Renal pelvis (tissue), 4 donors: ENCODE measurements around the gene NELL1. TPM values are rescaled to one million over a fixed set of nuclear protein-coding genes. Genes with fewer than 3 reads are reported as not detected.

Source experiments
- DNase-seq: peaks from one replicate; pipeline ENCODE4 v3.0.0-alpha.2; 2013
- polyA plus RNA-seq, 3 donors: library from polyadenylated mRNA; unstranded; fragments of 120-200 nt; gene quantifications; one replicate each; pipeline ENCODE4 v1.2.1, GENCODE V29; 2013; ENCODE audit not compliant: insufficient read length in 3 of 3

NELL1 gene
- polyA plus RNA-seq, 3 donors = 1.3 to 2.8 (median 1.8) TPM

DNA sequence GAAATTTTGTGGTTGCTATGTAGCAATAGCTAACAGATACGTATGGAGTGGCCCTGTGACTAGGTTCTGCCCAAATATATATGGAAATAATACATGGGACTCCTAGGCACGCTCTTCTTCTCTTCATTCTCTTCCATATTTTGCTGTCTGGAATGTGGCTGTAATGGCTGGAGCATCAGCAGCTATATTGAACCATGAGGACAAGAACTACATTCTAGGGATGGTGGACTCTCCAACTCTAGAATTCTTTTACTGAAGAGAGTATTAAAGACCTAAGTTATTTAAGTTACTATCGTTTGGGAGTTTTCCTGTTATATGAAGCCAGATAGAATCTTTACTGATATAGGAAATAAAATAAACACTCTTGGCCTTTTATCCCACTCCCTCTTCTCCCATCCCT lies 7.5 kb upstream of the NELL1 start:
- no peak for DNase-seq

- no peak for DNase-seq
Measured at GRCh38 chr11:20668131-20668809, 1.1 kb upstream of the NELL1 start.

DNA sequence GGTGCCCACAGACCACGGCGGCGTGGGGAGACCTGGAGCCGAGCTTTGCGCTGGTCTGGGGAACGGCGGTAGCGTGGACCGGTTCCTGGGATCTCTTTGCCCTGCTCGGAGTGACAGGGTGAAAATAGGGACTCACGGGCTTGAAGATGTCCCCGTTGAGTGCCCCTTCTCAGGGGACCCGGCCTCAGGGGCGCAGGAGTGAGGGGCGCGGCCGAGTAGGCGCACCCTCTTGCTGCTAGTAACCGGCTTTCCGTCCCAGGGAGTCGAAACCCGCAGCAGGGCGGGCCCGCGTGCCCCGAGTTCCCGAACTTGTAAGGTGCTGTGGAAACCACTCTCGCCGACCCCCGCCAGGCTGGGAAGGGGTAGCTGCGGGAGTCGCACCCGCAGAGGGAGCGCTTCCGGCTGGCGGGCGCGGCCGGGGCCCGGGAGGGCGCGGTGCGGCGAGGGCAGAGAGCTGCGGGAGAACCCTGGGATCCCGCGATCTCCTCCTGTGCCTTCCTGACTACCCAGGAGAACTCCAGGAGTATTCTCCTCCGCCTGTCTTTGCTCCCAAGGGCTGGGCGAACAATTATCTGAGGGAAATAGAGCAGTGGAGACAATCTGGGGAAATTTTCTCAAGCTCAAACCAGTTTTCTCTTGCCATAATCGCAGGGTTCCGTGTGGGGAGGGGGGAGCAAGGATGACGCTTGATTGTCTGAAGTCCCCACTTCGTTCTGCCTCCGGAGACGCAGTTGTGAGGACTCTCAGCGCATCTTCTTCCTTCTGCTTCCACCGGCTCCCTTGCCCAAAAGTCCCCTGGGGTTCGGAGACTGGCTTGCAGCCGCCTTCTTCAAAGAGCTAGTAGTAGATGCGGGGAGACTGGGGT lies 666 bp downstream of the NELL1 start:
- no peak for DNase-seq

- DNase-seq = no peak
Measured at GRCh38 chr11:20670932-20671403, 1.6 kb downstream of the NELL1 start.

DNA sequence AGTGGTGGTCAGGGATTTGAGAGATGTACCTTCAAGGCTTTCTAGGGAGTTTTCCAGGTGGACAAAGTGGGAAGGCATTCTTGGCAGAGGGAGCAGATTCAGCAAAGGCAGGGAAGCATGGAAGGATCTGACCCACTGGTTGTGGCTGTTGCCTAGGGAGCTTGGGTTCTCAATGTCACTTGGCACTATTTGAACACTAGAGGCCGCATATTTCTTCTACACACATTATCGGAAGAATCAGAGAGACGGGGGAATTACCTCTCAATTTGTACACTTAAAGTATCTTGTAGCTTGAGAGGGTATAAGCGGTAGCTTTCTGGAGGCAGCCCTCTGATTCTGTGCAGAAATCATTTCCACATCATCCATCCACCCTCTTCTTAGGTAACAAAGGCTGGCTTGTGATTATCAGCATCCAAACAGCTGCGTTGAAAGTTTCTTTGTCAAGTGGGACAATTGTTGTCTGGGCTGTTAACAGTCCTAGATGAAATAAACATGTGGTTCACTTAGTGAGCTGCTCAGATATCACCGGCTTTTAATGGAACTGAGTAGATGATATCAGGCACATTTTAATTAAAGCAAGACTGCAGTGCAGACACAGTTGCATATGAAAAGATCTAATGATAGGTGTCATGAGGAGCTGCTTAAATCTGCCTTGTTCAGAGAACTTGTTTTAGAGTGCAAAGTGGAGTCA lies 2.6 kb downstream of the NELL1 start:
- peak; percentile 44 for DNase-seq

- no peak for DNase-seq
Measured at GRCh38 chr11:20672575-20672974, 3.2 kb downstream of the NELL1 start.

GRCh38 chr11:20676658-20677057 lies 7.3 kb downstream of the NELL1 start:
- no peak for DNase-seq

DNA sequence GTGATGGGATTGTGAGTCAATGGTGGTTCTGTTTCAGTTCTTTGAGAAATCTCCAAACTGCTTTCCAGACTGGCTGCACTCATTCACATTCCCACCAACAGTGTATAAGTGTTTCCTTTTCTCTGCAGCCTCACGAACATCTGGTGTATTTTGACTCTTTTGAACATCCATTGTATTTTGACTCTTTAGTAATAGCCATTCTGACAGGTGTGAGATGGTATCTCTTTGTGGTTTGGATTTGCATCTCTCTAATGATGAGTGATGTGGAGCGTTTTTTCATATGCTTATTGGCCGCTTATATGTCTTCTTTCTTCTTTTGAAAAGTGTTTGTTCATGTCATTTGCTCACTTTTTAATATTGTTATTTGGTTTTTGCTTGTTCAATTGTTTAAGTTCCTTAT lies 19.4 kb downstream of the NELL1 start:
- DNase-seq = no peak

DNA sequence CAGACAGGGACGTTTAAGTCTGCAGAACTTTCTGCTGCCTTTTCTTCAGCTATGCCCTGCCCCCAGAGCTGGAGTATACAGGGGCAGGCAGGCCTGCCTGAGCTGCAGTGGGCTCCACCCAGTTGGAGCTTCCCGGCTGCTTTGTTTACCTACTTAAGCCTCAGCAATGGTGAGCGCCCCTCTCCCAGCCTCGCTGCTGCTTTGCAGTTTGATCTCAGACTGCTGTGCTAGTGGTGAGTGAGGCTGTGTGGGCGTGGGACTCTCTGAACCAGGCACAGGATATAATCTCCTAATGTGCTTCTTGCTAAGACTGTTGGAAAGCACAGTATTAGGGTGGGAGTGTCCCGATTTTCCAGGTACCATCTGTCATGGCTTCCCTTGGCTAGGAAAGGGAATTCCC lies 38.5 kb downstream of the NELL1 start:
- no peak for DNase-seq

- DNase-seq = no peak
Measured at GRCh38 chr11:20712912-20713311, 43.5 kb downstream of the NELL1 start.

DNA sequence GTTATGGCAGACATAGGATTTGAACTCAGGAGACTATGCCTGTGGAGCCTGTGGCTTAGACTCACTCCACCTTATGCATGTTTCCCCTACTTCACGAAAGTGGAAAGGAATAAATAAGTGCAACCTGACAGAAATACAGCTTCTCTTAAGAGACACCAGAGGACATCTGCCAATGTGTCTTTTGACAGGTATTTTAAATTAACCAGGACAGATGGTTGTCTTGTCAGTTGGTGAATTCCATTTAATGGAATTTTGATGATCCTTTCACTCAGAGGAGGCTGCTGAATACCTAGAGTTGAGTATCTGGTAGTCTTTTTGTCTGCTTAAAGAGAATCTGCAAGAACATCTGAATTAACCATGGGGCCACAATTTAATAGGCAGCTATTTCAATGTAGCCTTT lies 46.1 kb downstream of the NELL1 start:
- no peak for DNase-seq

- DNase-seq = no peak
Measured at GRCh38 chr11:20715931-20716330, 46.5 kb downstream of the NELL1 start.

GRCh38 chr11:20719821-20720220 lies 50.4 kb downstream of the NELL1 start:
- DNase-seq = no peak

GRCh38 chr11:20723366-20723765 lies 54.0 kb downstream of the NELL1 start:
- no peak for DNase-seq

GRCh38 chr11:20729597-20730105 lies 60.3 kb downstream of the NELL1 start:
- DNase-seq = no peak

- DNase-seq = no peak
Measured at GRCh38 chr11:20731676-20732215, 62.4 kb downstream of the NELL1 start.

DNA sequence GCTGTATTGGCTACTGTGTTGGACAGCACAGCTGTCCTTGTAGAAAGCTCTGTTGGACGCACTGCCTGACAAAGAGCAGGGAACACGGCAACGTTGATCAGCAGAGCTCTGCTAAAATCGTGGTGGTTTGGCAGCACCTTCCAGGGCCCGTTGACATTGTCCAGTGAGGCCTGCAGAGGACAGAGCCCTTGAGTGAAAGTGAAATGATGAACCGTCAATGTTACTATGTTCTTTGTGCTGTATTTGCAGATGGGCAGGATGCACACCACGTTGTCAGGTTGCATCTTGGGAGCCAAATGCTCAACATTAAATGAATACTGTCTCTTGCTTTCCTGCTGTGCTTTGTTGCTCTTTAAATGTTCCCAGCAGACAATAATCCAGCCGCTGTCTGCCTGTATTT lies 69.7 kb downstream of the NELL1 start:
- no peak for DNase-seq

DNA sequence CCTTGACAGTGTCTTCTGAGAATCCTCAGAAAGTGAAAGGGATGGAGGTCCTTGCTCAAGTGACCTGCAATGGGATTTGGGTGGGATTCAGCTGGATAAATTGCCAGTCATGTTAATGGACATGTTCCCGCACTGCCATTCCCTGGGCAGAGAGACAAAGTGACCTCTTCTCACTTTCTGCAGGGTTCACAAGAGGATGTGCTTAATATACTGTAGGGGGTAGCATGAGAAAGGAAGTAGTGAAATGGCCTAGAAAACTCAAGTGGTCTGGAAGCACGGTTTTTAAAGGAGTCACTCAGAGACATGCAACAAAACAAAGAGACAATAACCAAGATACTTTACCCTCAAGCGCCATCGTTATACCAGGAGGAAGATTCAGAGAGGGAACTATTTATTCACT lies 70.2 kb downstream of the NELL1 start:
- no peak for DNase-seq

- DNase-seq = no peak
Measured at GRCh38 chr11:20754933-20755332, 85.5 kb downstream of the NELL1 start.

- no peak for DNase-seq
Measured at GRCh38 chr11:20759541-20759940, 90.2 kb downstream of the NELL1 start.

DNA sequence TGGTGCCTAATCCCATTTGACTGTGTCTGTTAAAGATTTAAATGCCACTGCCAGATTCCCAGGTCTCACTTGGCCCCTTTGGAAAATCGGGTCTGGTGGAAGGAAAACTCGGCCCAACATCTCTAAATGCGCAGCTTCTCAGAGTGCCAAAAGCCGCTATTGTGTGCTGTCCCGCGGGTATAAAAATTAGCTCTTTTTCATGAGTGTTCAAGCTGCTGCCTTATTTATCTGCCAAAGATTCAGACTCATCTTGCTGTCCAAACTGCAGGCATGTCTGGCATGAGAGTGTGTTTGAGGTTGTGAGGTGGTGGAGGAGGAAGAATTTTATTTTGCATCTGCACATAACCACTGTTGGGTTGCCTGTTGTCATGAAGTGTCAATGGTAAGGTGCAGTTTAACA lies 91.4 kb downstream of the NELL1 start:
- no peak for DNase-seq
